ENCODE measurements around the gene BCL11B.

GRCh38 chr14:99173506-99173905, 98.5 kb downstream of the BCL11B start:
- TF ChIP-seq CTCF (IDR thresholded peaks at IDR 0.05) (no peak), EP300 (IDR thresholded peaks at IDR 0.05) (no peak)

Measured in gastroesophageal sphincter (tissue), 3 donors.